Nephron progenitor cell (in vitro differentiated cells): ENCODE data around the gene IL3.

Experiments used
- DNase-seq: peaks from one replicate; pipeline ENCODE4 v3.0.0; 2021
- H3K27ac Mint-ChIP-seq: 2 replicates; pipeline ENCODE4 v1.8.0; 2021; ENCODE audit warnings: mild to moderate bottlenecking, moderate library complexity, mixed read lengths
- H3K27me3 Mint-ChIP-seq: 2 replicates; pipeline ENCODE4 v1.8.0; 2021; ENCODE audit warnings: mild to moderate bottlenecking, low read depth, mixed read lengths; ENCODE audit not compliant: poor library complexity
- H3K36me3 Mint-ChIP-seq: 2 replicates; pipeline ENCODE4 v1.8.0; 2021; ENCODE audit warnings: low read depth, mixed read lengths
- H3K4me1 Mint-ChIP-seq: 2 replicates; pipeline ENCODE4 v1.8.0; 2021; ENCODE audit warnings: mixed read lengths
- H3K4me3 Mint-ChIP-seq: 2 replicates; pipeline ENCODE4 v1.8.0; 2021; ENCODE audit warnings: mild to moderate bottlenecking, moderate library complexity, mixed read lengths
- H3K9me3 Mint-ChIP-seq: 2 replicates; pipeline ENCODE4 v1.8.0; 2021; ENCODE audit warnings: mild to moderate bottlenecking, moderate library complexity, mixed read lengths
- CTCF ChIP-seq: fragments of 200-600 bp; sonication (generic); IDR thresholded peaks from 2 replicates; pipeline ENCODE4 v1.5.0; 2021; ENCODE audit warnings: antibody characterized with exemption

The IL3 gene

GRCh38 chr5:132029609-132030330 lies 30.7 kb upstream of the IL3 start:
- Mint-ChIP-seq H3K4me3 (no peak overlapping the region), H3K4me1 (no peaks in the 10 kb centered on the region), H3K9me3 (no peaks in the 10 kb centered on the region), H3K36me3 (no peaks in the 10 kb centered on the region), H3K27me3 (peaks cover 19% of the 10 kb centered on the region), H3K27ac (no peak overlapping the region)
- no peak for TF ChIP-seq CTCF
- DNase-seq = no peak

DNA sequence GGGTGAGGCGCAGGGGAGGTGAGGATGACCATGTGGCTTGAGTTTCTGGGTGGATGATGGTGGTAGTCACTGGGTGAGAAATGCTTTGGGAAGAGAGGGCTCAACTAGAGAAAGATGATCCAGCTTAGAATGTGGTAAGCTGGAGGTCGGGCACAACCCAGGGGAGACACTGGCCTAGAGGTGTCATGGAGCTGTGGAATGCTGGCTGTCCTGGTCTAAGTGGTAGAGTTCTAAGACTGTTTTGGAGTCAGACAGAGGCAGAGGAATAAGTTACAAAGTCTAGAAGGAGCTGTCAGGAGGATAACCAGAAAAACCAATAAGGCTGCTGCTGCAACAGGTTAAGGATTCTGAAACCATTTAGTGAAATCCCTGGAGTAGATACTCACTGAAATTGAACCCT lies 29.8 kb upstream of the IL3 start:
- H3K27ac Mint-ChIP-seq = no peak overlapping the region
- no peaks in the 10 kb centered on the region for H3K9me3 Mint-ChIP-seq
- no peaks in the 10 kb centered on the region for H3K36me3 Mint-ChIP-seq
- TF ChIP-seq CTCF = no peak
- H3K27me3 Mint-ChIP-seq = peaks cover 25% of the 10 kb centered on the region
- no peaks in the 10 kb centered on the region for H3K4me1 Mint-ChIP-seq
- no peak overlapping the region for H3K4me3 Mint-ChIP-seq
- no peak for DNase-seq

DNA sequence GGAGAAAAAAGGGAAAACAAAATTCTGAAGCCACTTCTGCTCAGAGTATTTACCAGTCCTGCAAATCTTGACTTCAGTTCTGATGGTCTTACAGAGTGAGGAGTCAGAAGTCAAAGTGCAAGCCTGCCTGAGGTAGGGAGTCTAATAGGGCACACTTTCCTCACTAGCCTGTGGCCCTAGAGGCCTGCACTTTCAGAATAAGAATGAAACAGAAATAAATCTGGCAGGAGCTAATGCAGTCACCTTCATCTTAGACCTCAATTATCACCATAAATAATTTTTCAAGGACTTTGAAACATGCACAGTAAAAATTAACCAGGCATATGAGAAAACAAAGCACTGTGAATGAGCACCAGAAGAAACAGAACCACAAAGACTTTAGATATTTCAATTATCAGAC lies 28.3 kb upstream of the IL3 start:
- H3K9me3 Mint-ChIP-seq = no peaks in the 10 kb centered on the region
- H3K4me3 Mint-ChIP-seq = no peak overlapping the region
- DNase-seq = no peak
- no peak for TF ChIP-seq CTCF
- H3K4me1 Mint-ChIP-seq = no peaks in the 10 kb centered on the region
- H3K27ac Mint-ChIP-seq = no peak overlapping the region
- H3K36me3 Mint-ChIP-seq = no peaks in the 10 kb centered on the region
- H3K27me3 Mint-ChIP-seq = peaks cover 36% of the 10 kb centered on the region

- no peaks in the 10 kb centered on the region for H3K4me1 Mint-ChIP-seq
These were observed 27.3 kb upstream of the IL3 start for GRCh38 chr5:132033122-132033521.

GRCh38 chr5:132037353-132037752 lies 23.1 kb upstream of the IL3 start:
- peaks cover 51% of the 10 kb centered on the region for H3K27me3 Mint-ChIP-seq
- no peak overlapping the region for H3K27ac Mint-ChIP-seq
- no peaks in the 10 kb centered on the region for H3K9me3 Mint-ChIP-seq
- no peak overlapping the region for H3K4me3 Mint-ChIP-seq
- no peaks in the 10 kb centered on the region for H3K4me1 Mint-ChIP-seq
- no peak for DNase-seq
- no peaks in the 10 kb centered on the region for H3K36me3 Mint-ChIP-seq
- no peak for TF ChIP-seq CTCF

More at GRCh38 chr5:132033122-132033521, 27.3 kb upstream of the IL3 start:
- Mint-ChIP-seq H3K4me3 (no peak overlapping the region), H3K27me3 (peaks cover 34% of the 10 kb centered on the region), H3K27ac (no peak overlapping the region), H3K9me3 (no peaks in the 10 kb centered on the region), H3K36me3 (no peaks in the 10 kb centered on the region)
- no peak for DNase-seq
- no peak for TF ChIP-seq CTCF

DNA sequence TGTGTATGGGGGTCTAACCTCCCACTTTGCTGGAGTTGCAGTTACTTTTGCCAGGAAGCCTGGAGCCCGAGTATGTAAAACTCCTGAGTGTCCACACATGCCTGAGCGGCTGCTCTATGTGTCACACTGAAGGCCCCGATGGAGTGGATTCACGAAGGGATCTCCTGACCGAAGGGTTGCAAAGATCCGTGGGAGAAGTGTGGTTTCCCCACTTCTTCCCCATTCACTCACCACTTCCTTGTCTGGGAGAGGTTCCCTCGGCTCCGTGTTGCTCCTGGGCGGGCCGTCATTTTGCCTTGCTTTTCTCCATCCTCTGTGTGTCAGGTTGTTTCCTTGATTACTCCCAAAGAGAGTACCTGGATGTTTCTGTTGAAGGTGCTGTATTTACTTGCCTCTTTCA lies 16.2 kb upstream of the IL3 start:
- no peak for TF ChIP-seq CTCF
- Mint-ChIP-seq H3K27ac (no peak overlapping the region), H3K36me3 (no peaks in the 10 kb centered on the region), H3K4me1 (no peaks in the 10 kb centered on the region), H3K27me3 (peaks cover 24% of the 10 kb centered on the region), H3K4me3 (no peak overlapping the region), H3K9me3 (no peaks in the 10 kb centered on the region)
- DNase-seq = no peak
